Subcutaneous adipose tissue (tissue), 4 donors: ENCODE measurements around the gene GFOD2. TPM values are rescaled to one million over a fixed set of nuclear protein-coding genes. Genes with fewer than 3 reads are reported as not detected.

Experiments used
- total RNA-seq, 4 donors: library from RNA; depleted of rRNA; stranded (reverse); fragments of >200 nt; gene quantifications; one replicate each; pipeline ENCODE4 v1.1.0, GENCODE V29; 2016
- TF ChIP-seq, protein P1 (sequence below): fragments of 450-650 bp; IDR thresholded peaks from one replicate; pipeline ENCODE4 v1.5.1; 2016; ENCODE audit warnings: low read depth, mild to moderate bottlenecking, control low read depth, antibody characterized with exemption, moderate library complexity

Gene GFOD2
- total RNA-seq, 4 donors from 2014 or later, result 9.1 to 21.1 (median 13.6) TPM

DNA sequence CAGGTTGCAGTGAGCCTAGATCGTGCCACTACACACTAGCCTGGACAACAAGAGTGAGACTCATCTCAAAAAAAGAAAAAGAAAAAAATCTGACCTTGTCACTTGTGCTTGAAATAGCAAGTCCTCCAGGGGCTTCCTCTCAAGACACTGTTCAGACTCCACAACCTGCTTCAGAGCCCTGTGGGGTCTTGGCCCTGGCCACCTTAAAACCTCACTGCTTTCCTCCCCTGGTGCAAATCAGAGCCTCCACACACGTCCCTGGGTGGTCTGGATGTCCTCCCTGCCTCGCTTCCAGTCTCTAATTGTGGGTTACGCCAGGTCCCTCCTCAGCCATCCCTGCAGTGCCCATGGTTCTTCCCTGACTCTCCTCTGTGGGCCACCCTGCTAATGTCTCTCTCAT is 63.8 kb downstream of the GFOD2 start:
- TF ChIP-seq, protein P1, sequence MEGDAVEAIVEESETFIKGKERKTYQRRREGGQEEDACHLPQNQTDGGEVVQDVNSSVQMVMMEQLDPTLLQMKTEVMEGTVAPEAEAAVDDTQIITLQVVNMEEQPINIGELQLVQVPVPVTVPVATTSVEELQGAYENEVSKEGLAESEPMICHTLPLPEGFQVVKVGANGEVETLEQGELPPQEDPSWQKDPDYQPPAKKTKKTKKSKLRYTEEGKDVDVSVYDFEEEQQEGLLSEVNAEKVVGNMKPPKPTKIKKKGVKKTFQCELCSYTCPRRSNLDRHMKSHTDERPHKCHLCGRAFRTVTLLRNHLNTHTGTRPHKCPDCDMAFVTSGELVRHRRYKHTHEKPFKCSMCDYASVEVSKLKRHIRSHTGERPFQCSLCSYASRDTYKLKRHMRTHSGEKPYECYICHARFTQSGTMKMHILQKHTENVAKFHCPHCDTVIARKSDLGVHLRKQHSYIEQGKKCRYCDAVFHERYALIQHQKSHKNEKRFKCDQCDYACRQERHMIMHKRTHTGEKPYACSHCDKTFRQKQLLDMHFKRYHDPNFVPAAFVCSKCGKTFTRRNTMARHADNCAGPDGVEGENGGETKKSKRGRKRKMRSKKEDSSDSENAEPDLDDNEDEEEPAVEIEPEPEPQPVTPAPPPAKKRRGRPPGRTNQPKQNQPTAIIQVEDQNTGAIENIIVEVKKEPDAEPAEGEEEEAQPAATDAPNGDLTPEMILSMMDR, result no peak

DNA sequence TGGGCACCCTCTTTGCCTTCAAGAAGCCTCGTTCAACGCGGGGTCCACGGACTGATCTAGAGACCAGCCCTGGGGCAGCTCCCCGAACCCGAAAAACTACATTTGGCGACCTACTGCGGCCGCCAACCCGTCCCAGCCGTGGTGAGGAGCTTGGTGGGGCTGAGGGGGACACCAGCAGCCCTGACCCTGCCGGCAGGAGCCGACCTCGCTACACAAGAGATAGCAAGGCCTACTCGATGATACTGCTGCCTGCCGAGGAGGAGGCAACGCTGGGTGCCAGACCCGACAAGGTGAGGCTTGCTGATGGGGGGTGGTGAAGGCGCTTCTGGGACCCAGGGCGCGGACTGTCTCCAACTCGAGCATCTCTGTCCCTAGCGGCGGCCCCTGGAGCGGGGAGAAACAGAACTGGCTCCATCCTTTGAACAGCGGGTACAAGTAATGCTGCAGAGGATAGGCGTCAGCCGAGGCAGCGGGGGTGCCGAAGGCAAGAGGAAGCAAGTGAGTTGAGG is 64.7 kb downstream of the GFOD2 start:
- TF ChIP-seq, protein P1, result no peak

DNA sequence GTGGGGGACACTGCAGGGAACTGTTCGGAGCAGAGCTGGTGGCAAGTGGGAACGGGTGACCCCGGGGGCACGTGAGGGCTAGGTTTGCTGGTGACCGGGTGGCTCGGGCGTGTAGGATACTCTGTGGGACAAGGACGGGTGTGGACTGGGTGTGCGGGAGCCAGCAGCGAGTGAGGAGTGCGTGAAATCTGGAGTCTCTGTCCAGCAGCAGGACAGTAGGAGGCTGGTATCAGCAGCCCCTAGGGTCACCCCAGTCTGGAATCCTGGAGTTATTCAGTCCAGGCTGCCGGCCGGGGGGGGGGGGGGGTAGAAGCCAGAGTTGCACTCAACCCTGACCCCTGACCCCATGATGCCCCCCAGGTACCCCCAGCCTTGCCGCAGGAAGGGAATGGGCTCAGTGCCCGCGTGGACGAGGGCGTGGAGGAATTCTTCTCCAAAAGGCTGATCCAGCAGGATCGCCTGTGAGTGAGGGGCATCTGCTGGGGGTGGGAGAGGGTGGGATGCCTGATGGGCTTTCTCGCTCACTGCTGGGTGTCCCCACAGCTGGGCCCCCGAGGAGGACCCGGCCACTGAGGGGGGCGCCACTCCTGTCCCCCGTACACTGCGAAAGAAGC is 65.2 kb downstream of the GFOD2 start:
- TF ChIP-seq, protein P1, result no peak

GRCh38 chr16:67653128-67653788 is 65.9 kb downstream of the GFOD2 start:
- TF ChIP-seq, protein P1, result no peak

DNA sequence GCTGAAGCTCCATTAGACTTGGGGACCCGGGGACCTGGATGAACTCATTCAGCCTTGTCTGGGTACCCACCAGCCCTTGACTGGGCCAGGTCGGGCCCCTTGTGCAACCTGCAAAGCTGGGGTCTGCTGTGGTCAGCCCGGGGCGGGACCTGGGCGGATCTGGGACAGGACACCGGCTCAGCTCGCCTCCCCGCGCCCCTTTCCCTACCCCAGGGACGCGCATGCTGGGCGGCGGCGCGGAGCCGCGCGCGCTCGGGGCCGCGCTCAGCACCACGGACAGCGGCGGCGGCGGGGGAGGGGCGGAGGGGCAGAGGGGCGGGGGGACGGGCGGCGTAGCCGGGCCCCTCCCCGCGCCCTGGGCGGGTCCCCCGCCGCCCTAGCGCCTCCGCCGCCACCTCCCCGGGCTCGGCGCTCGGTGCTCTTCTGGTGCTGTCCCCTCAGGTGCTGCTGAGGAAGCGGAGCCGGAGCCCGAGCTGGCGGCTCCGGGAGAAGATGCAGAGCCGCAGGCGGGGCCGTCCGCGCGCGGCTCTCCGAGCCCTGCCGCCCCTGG is 66.5 kb downstream of the GFOD2 start:
- TF ChIP-seq, protein P1, result no peak

DNA sequence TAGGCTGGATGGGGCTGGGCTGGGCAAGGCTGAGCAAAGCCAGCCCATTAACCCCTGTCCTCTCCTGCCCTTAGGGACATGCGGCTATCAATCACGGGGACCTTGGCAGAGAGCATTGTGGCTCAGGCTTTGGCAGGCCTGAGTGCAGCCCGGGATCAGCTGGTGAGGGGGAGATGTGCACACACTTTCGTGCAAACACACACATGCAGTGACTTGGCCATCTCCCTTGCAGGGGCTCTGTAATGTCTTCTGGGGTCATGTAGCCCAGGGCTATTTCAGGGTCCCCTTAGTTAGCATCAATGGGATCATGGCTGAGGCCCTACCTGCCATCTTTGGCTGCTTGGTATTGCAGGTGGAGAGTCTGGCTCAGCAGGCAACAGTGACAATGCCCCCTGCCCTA is 67.3 kb downstream of the GFOD2 start:
- TF ChIP-seq, protein P1, result no peak

DNA sequence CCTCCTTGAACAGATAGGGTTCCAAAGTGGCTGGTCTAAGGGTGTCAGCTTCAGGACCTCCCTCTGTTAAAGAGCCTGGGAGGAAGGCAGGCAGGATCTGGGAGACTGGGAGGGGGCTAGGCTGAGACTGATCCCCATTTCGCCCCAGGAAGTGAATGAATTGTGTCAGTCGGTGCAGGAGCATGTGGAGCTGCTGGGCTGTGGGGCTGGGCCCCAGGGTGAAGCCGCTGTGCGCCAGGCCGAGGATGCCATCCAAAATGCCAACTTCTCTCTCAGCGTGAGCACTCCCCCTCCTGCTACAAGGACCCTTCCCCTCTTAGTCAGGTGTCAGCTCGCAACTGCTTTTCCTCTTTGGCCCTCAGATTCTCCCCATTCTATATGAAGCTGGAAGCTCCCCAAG is 68.1 kb downstream of the GFOD2 start:
- TF ChIP-seq, protein P1, result no peak
